A673 (cell line): ENCODE measurements around the gene CDC37L1.

Experiments
- CTCF ChIP-seq: fragments of 300-800, 200-600 bp; sonication (generic); conservative IDR thresholded peaks from 2 replicates; pipeline ENCODE4 v1.5.1; 2017; ENCODE audit warnings: low read depth, mild to moderate bottlenecking, antibody characterized with exemption, low read length, moderate library complexity, mixed read lengths
- EZH2 ChIP-seq: fragments of 200-600 bp; sonication (generic); IDR thresholded peaks from 2 replicates; pipeline ENCODE4 v1.6.1; 2017; ENCODE audit warnings: borderline replicate concordance, low read depth, mild to moderate bottlenecking, mixed read lengths, antibody characterized with exemption, low read length; ENCODE audit not compliant: poor library complexity, severe bottlenecking

DNA sequence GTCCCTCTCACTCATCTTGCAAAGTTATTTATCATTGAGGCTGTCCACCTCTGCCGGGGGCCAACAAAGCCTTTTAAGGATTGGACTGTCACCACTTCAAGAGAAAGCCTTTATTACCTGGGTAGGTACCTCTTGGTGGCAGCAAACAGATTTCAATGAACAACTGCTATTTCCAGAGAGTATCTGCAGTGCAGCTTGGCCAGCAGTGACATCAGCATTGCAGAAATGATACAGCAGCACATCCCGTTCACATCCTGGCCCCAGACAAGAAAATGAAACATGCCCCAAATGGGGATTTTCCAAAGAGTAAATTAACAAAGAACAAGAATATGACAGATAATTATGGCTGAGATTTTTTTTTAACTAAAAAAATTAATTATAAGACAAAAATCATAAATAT, 10.8 kb upstream of the CDC37L1 start:
- TF ChIP-seq CTCF, result no peak
- TF ChIP-seq EZH2, result no peak
